GM21390 (cell line): ENCODE results near the gene SLC16A12.
"Not testable (repeated sequence)": the region's sequence is repeated elsewhere in the genome, so short reads cannot be mapped to it uniquely, and the experiment has no call there.

ENCODE experiments used
- ATAC-seq: cut with Tn5 transposase; IDR thresholded peaks from one replicate; pipeline ENCODE4 v1.9.1; 2021; ENCODE audit not compliant: unreplicated experiment

SLC16A12 gene

GRCh38 chr10:89474452-89474851 is 60.9 kb downstream of the SLC16A12 start:
- ATAC-seq, result no peak

GRCh38 chr10:89471110-89471809 is 64.1 kb downstream of the SLC16A12 start:
- ATAC-seq, result no peak

- ATAC-seq, result no peak
Observed at GRCh38 chr10:89470628-89471027, 64.8 kb downstream of the SLC16A12 start.

GRCh38 chr10:89469517-89469916 is 65.9 kb downstream of the SLC16A12 start:
- ATAC-seq, result no peak

GRCh38 chr10:89468191-89468965 is 67.0 kb downstream of the SLC16A12 start:
- ATAC-seq, result no peak

GRCh38 chr10:89466599-89467035 is 68.8 kb downstream of the SLC16A12 start:
- ATAC-seq, result no peak

DNA sequence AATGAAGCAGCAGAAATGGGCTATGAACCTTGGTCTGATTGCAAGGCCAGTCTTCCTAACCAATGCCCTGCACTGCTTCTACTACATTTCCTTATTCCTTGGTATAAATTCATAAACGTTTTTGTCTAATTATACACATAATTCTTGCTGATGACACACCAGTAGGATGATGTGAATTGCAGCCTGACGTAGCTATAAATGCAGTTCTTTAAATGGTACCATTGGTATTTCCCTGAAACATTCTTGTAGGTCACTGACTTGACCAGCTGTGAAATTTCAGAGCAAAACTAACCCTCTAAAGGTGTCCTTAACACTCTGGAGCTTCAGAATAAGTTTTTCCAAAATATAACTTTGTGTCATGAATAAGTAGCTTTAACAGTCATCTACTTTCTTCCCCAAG is 70.2 kb downstream of the SLC16A12 start:
- no peak for ATAC-seq

DNA sequence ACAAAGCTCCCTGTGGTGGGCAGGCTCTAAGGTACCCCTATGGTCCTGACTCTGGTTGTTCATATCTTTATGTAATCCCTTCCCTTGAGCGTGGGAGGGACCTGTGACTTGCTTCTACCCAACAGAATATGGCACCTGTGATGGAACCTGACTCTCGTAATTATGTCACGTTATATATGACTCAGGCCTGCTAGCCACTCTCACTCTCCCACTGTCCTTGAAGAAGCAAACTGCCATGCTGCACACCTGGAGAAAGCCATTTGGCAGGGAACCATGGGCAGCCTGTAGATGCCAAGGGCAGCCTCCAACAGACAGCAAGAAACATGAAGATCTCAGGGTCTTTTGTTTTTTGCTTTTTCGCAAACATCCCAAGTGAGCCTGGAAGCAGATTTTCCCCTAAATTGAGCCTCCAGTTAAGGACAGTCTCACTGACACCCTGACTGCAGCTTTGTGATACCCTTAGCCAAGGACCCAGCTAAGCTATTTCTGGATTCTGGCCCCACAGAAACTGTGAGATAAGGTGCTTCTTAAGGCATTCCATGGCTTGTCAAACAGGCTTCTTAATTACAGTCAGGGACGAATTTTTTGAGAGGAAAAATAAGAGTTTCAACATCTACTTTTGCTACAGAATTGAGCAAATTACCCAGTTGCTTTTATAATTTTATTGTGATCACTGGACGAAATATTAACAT is 71.4 kb downstream of the SLC16A12 start:
- no peak for ATAC-seq

GRCh38 chr10:89458784-89459183 is 76.6 kb downstream of the SLC16A12 start:
- no peak for ATAC-seq

DNA sequence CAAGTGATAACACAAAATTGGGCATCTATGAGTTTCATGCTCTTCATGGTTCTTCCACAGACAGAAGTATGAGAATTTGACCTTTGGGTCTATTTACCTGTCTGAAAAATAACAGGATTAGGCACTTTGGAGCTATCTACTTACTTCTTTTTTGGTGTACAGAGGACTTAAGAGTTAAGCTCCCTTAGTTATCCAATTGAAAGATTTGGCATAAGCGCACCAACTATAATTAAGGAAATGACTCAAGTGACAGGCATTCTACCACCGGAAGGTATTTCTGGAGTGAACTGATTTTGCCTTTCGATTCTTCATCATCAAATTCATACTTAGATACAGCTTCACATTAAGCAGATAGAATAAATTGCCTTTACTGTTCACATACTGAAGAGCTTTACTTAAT is 77.1 kb downstream of the SLC16A12 start:
- no peak for ATAC-seq

- no peak for ATAC-seq
Observed at GRCh38 chr10:89454561-89455347, 80.6 kb downstream of the SLC16A12 start.

- ATAC-seq, result no peak
Observed at GRCh38 chr10:89452193-89452592, 83.2 kb downstream of the SLC16A12 start.

DNA sequence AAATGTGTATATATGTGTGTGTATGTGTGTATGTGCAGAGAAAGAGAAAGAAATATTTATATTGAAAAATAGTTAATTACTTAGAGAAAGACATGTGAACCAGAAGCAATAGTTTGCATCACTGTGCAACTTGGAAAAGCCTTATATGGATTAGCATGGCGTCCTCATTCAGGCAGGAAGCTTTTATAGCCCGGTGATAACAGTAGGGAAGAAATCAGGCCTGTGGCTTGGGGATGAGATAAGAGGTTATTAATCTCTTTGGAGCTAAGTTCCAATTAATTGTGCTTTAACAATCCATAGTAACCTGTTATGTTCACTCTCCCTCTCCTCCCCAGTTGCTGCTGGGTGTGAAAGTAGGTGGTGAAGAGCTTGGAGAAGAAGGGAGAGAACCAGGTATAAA is 84.5 kb downstream of the SLC16A12 start:
- ATAC-seq, result no peak

GRCh38 chr10:89444819-89445218 is 90.6 kb downstream of the SLC16A12 start:
- not testable (repeated sequence) for ATAC-seq

DNA sequence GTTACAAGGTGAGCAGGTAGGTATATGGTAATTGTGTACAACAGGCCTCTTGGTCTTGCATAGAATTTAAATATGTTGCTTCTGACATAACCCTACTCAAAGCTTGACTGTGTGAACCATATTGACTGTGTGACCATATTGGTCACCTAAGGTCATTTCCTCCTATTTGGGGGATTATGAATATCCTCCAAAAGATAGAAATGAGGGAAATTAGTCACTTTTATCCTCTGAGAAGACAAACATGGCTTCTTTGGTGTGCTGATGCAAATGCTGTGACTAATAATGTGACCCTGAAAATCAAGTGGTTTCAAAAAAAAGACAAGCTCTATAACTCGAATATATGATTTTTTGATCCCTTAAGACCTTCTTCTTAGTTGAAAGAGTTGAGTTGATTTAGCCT is 93.1 kb downstream of the SLC16A12 start:
- no peak for ATAC-seq

- ATAC-seq, result no peak
Observed at GRCh38 chr10:89440226-89441009, 95.0 kb downstream of the SLC16A12 start.

GRCh38 chr10:89438525-89438924 is 96.9 kb downstream of the SLC16A12 start:
- no peak for ATAC-seq

- no peak for ATAC-seq
Observed at GRCh38 chr10:89431977-89432376, 103.4 kb downstream of the SLC16A12 start.

DNA sequence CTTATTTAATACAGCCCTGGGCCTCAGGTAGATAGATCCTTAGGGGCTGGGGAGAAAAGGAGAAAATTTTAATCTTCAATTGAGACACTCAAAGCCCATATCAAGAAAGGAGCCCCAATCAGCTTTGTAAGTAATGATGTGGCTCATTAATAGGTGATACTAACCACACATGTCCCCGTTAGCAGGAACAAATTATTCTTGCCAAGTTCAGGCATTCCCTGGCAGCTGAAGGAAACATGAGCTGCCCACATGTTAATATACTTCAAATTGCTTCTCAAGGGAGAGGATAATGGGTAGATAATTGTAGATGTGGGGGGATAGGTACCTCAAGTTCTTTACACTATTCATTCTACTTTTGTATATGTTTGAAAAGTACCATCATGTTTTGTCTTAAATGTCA is 106.5 kb downstream of the SLC16A12 start:
- ATAC-seq, result no peak

- ATAC-seq, result no peak
Observed at GRCh38 chr10:89427629-89428028, 107.8 kb downstream of the SLC16A12 start.
